Endothelial cell of umbilical vein (primary cell): ENCODE data around the gene FAM163A. TPM values are rescaled to one million over a fixed set of nuclear protein-coding genes. Genes with fewer than 3 reads are reported as not detected.

Experiments
- BruUV-seq: library from RNA; stranded (reverse); fragments of 400-500 nt; replicated peaks from 2 replicates; lab custom pipeline; 2021; lab: Mats Ljungman, UMichigan
- CTCF ChIA-PET: fragments of 300-600, 350-600 bp; sonication (Branson Sonifier 250); formaldehyde crosslinking; loops from one replicate; lab custom pipeline; 2021; ENCODE audit warnings: antibody characterized with exemption, inconsistent platforms; lab: Charles Lee
- POLR2A ChIA-PET: fragments of 300-600, 350-600 bp; sonication (Branson Sonifier 250); formaldehyde crosslinking; loops from one replicate; lab custom pipeline; 2021; ENCODE audit warnings: antibody characterized with exemption, inconsistent platforms; lab: Charles Lee
- DNase-seq: peaks from one replicate; pipeline ENCODE4 v3.0.0-alpha.2; 2011; ENCODE audit warnings: low read depth, low spot score
- FAIRE-seq: peaks from 2 replicates; lab custom pipeline; 2011; peaks lifted over from hg19 to GRCh38; lab: Jason Lieb, UNC
- H2AFZ ChIP-seq: 2 replicates; pipeline ENCODE4 v1.6.0; 2012; ENCODE audit warnings: low read depth, low read length, control low read depth, inconsistent platforms
- H3K27ac ChIP-seq: 2 replicates; pipeline ENCODE4 v1.5.1; 2011; ENCODE audit warnings: low read depth, mild to moderate bottlenecking, control low read depth, low read length, moderate library complexity; ENCODE audit not compliant: insufficient read depth
- H3K27me3 ChIP-seq, 2 experiments: 2 replicates each; pipeline versions ENCODE4 v1.6.0 to v1.6.1; 2011; ENCODE audit warnings: low read length in 2 of 2, mixed read lengths in 1 of 2; ENCODE audit not compliant: control insufficient read depth in 2 of 2, insufficient read depth in 2 of 2
- H3K36me3 ChIP-seq, 2 experiments: 2 replicates in 1 of 2; 3 replicates in 1 of 2; pipeline ENCODE4 v1.5.1; 2011; ENCODE audit warnings: low read length in 2 of 2, mild to moderate bottlenecking in 1 of 2, moderate library complexity in 1 of 2; ENCODE audit not compliant: control insufficient read depth in 2 of 2, insufficient read depth in 2 of 2; ENCODE audit errors: extremely low read depth in 1 of 2
- H3K4me1 ChIP-seq: 3 replicates; pipeline ENCODE4 v1.5.1; 2011; ENCODE audit warnings: mild to moderate bottlenecking, low read length; ENCODE audit not compliant: control insufficient read depth, insufficient read depth; ENCODE audit errors: extremely low read depth
- H3K4me2 ChIP-seq: 2 replicates; pipeline ENCODE4 v1.6.1; 2011; ENCODE audit warnings: low read length, control low read depth, mixed read lengths; ENCODE audit not compliant: insufficient read depth
- H3K4me3 ChIP-seq, 3 experiments: fragments of 200-600 bp in 1 of 3; sonication (generic), shearing (Covaris generic) in 1 of 3; replicated peaks in 1 of 3; 2 replicates each; pipeline ENCODE4 v1.5.1; 2011 to 2016; ENCODE audit warnings: control low read depth in 3 of 3, low read length in 3 of 3, mild to moderate bottlenecking in 2 of 3, inconsistent platforms in 1 of 3, low read depth in 1 of 3, moderate library complexity in 1 of 3; ENCODE audit not compliant: insufficient read depth in 1 of 3
- H3K79me2 ChIP-seq: 2 replicates; pipeline ENCODE4 v1.6.0; 2012; ENCODE audit warnings: low read length, inconsistent platforms; ENCODE audit not compliant: control insufficient read depth, insufficient read depth
- H3K9ac ChIP-seq: replicated peaks from 2 replicates; pipeline ENCODE3; 2011; ENCODE audit warnings: low read length, control low read depth; ENCODE audit not compliant: insufficient read depth; ENCODE audit errors: extremely low read depth
- H3K9me1 ChIP-seq: replicated peaks from 3 replicates; pipeline ENCODE4 v1.6.0; 2011; ENCODE audit warnings: mild to moderate bottlenecking, low read length; ENCODE audit not compliant: control insufficient read depth, insufficient read depth; ENCODE audit errors: extremely low read depth
- H3K9me3 ChIP-seq: replicated peaks from 2 replicates; pipeline ENCODE4 v1.5.1; 2012; ENCODE audit warnings: low read length, inconsistent platforms; ENCODE audit not compliant: control insufficient read depth, insufficient read depth
- H4K20me1 ChIP-seq: replicated peaks from 2 replicates; pipeline ENCODE3; 2011; ENCODE audit warnings: mild to moderate bottlenecking, low read length; ENCODE audit not compliant: control insufficient read depth, insufficient read depth; ENCODE audit errors: extremely low read depth
- EZH2 ChIP-seq: IDR thresholded peaks from 2 replicates; pipeline ENCODE4 v1.6.1; 2012; ENCODE audit warnings: borderline replicate concordance, low read depth, mild to moderate bottlenecking, moderate library complexity, low read length, inconsistent platforms; ENCODE audit not compliant: severe bottlenecking
- FOS ChIP-seq: IDR thresholded peaks from 2 replicates; pipeline ENCODE4 v1.6.1; 2011; ENCODE audit warnings: mild to moderate bottlenecking, low read length, moderate library complexity, borderline replicate concordance; ENCODE audit not compliant: insufficient read depth
- GATA2 ChIP-seq: IDR thresholded peaks from 2 replicates; pipeline ENCODE4 v1.7.0; 2011; ENCODE audit warnings: low read depth, mild to moderate bottlenecking, moderate library complexity, mixed read lengths, low read length; ENCODE audit not compliant: insufficient read length, insufficient read depth
- JUN ChIP-seq: IDR thresholded peaks from 2 replicates; pipeline ENCODE4 v1.6.1; 2011; ENCODE audit warnings: borderline replicate concordance, low read depth; ENCODE audit not compliant: insufficient read length, insufficient read depth
- MYC ChIP-seq: IDR thresholded peaks from one replicate; pipeline ENCODE4 v1.6.1; 2011; ENCODE audit warnings: mild to moderate bottlenecking, low read depth, low read length
- POLR2A ChIP-seq: IDR thresholded peaks from 2 replicates; pipeline ENCODE4 v1.6.1; 2012; ENCODE audit warnings: low read depth, mild to moderate bottlenecking, control low read depth, low read length
- POLR2AphosphoS5 ChIP-seq: IDR thresholded peaks from 2 replicates; pipeline ENCODE4 v1.6.1; 2012; ENCODE audit warnings: low read depth, mild to moderate bottlenecking, control low read depth, low read length, moderate library complexity; ENCODE audit not compliant: insufficient read depth
- dilution Hi-C: fragments of 300-500 bp; cut with MboI; formaldehyde crosslinking; loops from one replicate; pipeline ENCODE4 v1.15.0; 2019; ENCODE audit warnings: low sequenced_read_pairs; ENCODE audit not compliant: extremely low pct_ligation_motif_present
- intact Hi-C: fragments of 100-400 bp; cut with micrococcal nuclease; formaldehyde crosslinking; loops from one replicate; pipeline ENCODE4 v1.10.0; 2022
- polyA plus RNA-seq, 4 experiments: library from polyadenylated mRNA; depleted of rRNA in 3 of 4; stranded (reverse) in 3 of 4; unstranded in 1 of 4; fragments of >200 nt; gene quantifications; 2 replicates each; pipeline versions ENCODE4 v1.2.1 to v1.2.3, GENCODE V29; 2011 to 2012; ENCODE audit warnings: missing spikeins in 1 of 4
- total RNA-seq: library from RNA; stranded (reverse); gene quantifications from 2 replicates; pipeline ENCODE4 v1.2.3, GENCODE V29; 2021
- TF ChIP-seq, protein P1 (sequence below): IDR thresholded peaks from 2 replicates; pipeline ENCODE4 v1.6.1; 2011; ENCODE audit not compliant: insufficient read depth, insufficient read length

Gene FAM163A
- total and polyA plus RNA-seq, 2 donors (not counting 3 experiments of a cell fraction or from before 2014, with no cell fraction given): not detected

DNA sequence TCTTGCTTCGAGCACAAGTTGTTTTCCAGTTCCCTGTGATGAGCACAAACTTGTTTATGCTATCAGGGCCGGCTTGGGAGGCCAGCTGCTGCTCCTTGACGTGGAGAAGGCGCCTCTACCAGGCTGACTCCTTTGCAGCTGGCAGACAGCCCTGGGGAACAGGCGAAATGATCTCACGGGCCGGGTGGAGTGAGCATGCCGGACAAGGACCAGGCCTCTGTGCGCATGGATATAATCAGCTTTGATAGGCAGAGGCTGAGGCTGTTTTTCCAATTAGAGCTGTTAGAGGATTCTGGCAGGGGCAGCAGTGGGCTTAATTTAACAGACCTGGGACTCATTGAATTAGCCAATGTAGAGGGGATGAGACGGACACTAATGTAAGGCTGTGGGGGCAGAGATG, 38.9 kb downstream of the FAM163A start:
- peaks cover 6 to 7% of the 10 kb centered on the region in 2 experiments for H3K27me3 ChIP-seq
- dilution Hi-C loops (no loop called here), intact Hi-C loops (no loop called here)
- H4K20me1 ChIP-seq: no peaks in the 10 kb centered on the region
- no peak overlapping the region for H3K27ac ChIP-seq
- no peaks in the 10 kb centered on the region for H3K36me3 ChIP-seq
- H3K9me1 ChIP-seq: no peaks in the 10 kb centered on the region
- no peak overlapping the region for H3K4me2 ChIP-seq
- H3K4me1 ChIP-seq: no peaks in the 10 kb centered on the region
- DNase-seq: no peak
- no peak overlapping the region for H2AFZ ChIP-seq
- BruUV-seq: no TSS peak
- TF ChIP-seq JUN: no peak
- TF ChIP-seq, protein P1, sequence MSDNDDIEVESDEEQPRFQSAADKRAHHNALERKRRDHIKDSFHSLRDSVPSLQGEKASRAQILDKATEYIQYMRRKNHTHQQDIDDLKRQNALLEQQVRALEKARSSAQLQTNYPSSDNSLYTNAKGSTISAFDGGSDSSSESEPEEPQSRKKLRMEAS: no peak
- no peak for TF ChIP-seq FOS
- no peak for TF ChIP-seq EZH2
- no peak for FAIRE-seq
- no peak overlapping the region for H3K9ac ChIP-seq
- H3K79me2 ChIP-seq: no peaks in the 10 kb centered on the region
- ChIA-PET POLR2A (no interaction called here), CTCF (interaction anchor here (0.6 to 1.9 kb wide), 4 partner anchors 16 to 75 kb away, joined by 3 to 6 read pairs (median 4); no protein-coding TSS in a partner anchor)
- no peaks in the 10 kb centered on the region for H3K9me3 ChIP-seq
- no peak overlapping the region for H3K4me3 ChIP-seq

DNA sequence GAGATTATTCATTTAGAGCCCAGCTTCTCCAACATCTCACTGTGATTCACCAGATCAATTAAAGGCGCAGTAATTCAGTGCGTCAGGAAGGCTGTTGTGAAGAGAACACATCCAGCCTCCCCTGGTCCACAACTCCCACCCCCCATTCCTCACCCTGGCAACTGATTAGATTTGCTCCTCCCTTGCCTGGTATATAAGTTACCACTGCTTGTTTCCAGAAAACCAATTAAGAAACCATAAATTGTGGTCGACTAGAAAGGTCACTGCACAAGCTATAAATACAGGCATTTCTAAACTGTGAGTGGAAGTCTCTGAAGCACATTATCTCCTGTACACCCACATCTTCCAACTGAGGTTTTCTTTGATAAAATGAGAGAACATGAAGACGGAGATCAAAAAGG, 41.9 kb downstream of the FAM163A start:
- Histone ChIP-seq H4K20me1 (no peaks in the 10 kb centered on the region), H3K9ac (no peak overlapping the region), H3K9me3 (no peaks in the 10 kb centered on the region), H3K27me3 (peaks cover 6 to 9% of the 10 kb centered on the region in 2 experiments), H3K36me3 (no peaks in the 10 kb centered on the region), H3K9me1 (no peaks in the 10 kb centered on the region), H3K4me1 (no peaks in the 10 kb centered on the region), H2AFZ (no peak overlapping the region), H3K79me2 (no peaks in the 10 kb centered on the region), H3K27ac (no peak overlapping the region), H3K4me3 (no peak overlapping the region), H3K4me2 (no peak overlapping the region)
- POLR2A ChIA-PET: no interaction called here
- DNase-seq (no peak), FAIRE-seq (no peak)
- intact Hi-C loops: no loop called here
- BruUV-seq: no TSS peak
- CTCF ChIA-PET: interaction anchor here (1.4 to 3.8 kb wide), 5 partner anchors 11 to 79 kb away, joined by 3 to 16 read pairs (median 9); no protein-coding TSS in a partner anchor
- TF ChIP-seq MYC (no peak), POLR2AphosphoS5 (no peak), EZH2 (no peak), POLR2A (no peak), FOS (no peak), GATA2 (no peak), JUN (no peak)
- TF ChIP-seq, protein P1: no peak
- dilution Hi-C loops: no loop called here
